GM23338 (cell line): ENCODE measurements around the gene DPP3.

Source experiments
- CREB1 ChIP-seq: fragments of 250-450 bp; sonication (Bioruptor Pico); IDR thresholded peaks from 2 replicates; pipeline ENCODE4 v1.5.0; 2020; ENCODE audit warnings: low read depth, mild to moderate bottlenecking, moderate library complexity
- CTCF ChIP-seq, 2 experiments: fragments of 200-600 bp in 1 of 2; sonication (generic) in 1 of 2; conservative IDR thresholded peaks; 2 replicates each; pipeline versions ENCODE4 v1.5.1 to v1.6.1; 2016 to 2017; ENCODE audit warnings: antibody characterized with exemption in 2 of 2, low read depth in 2 of 2, mild to moderate bottlenecking in 2 of 2, moderate library complexity in 1 of 2
- EZH2 ChIP-seq: fragments of 200-600 bp; sonication (generic); IDR thresholded peaks from one replicate; pipeline ENCODE4 v1.8.0; 2017; ENCODE audit warnings: antibody characterized with exemption, mild to moderate bottlenecking, low read depth; ENCODE audit not compliant: unreplicated experiment
- EZH2phosphoT487 ChIP-seq: fragments of 200-600 bp; sonication (generic); IDR thresholded peaks from one replicate; pipeline ENCODE4 v1.8.1; 2018; ENCODE audit warnings: antibody characterized with exemption; ENCODE audit not compliant: unreplicated experiment
- POLR2AphosphoS5 ChIP-seq: IDR thresholded peaks from 2 replicates; pipeline ENCODE4 v1.6.1; 2016; ENCODE audit warnings: antibody characterized with exemption, low read depth
- REST ChIP-seq: IDR thresholded peaks from one replicate; pipeline ENCODE4 v1.6.1; 2018; ENCODE audit warnings: antibody characterized with exemption; ENCODE audit not compliant: unreplicated experiment
- ZNF331 ChIP-seq: fragments of 250-450 bp; sonication (Bioruptor Pico); IDR thresholded peaks from 2 replicates; pipeline ENCODE4 v1.5.0; 2020; ENCODE audit warnings: low read depth, mild to moderate bottlenecking, moderate library complexity
- ZNF462 ChIP-seq: fragments of 250-450 bp; sonication (Bioruptor Pico); IDR thresholded peaks from 2 replicates; pipeline ENCODE4 v1.5.0; 2020; ENCODE audit warnings: mild to moderate bottlenecking, moderate library complexity

- TF ChIP-seq CTCF (conservative IDR thresholded peaks at IDR 0.05; ENCODE audit: low read depth in 2 of 2) (no peak), CREB1 (no peak), POLR2AphosphoS5 (no peak), EZH2phosphoT487 (no peak), EZH2 (no peak), ZNF331 (CRISPR knock-in tag) (no peak), ZNF462 (CRISPR knock-in tag) (no peak), REST (no peak)
Observed at GRCh38 chr11:66465373-66466224, 14.6 kb upstream of the DPP3 start.
